ENCODE measurements around the gene LHX5. TPM values are rescaled to one million over a fixed set of nuclear protein-coding genes. Genes with fewer than 3 reads are reported as not detected.
A peak's percentile ranks its signal among the peaks of the same experiment; 100 is the strongest.

The LHX5 gene
- total RNA-seq, 1 donor from 2014 or later = not detected

- H3K9me3 Mint-ChIP-seq (ENCODE audit: unreplicated experiment) = no peaks in the 10 kb centered on the region
- no peak overlapping the region for H3K27ac Mint-ChIP-seq (ENCODE audit: unreplicated experiment)
- peaks cover 49% of the 10 kb centered on the region for H3K27me3 Mint-ChIP-seq (ENCODE audit: unreplicated experiment)
- no peak for DNase-seq (ENCODE audit: low spot score)
- H3K4me1 Mint-ChIP-seq (ENCODE audit: unreplicated experiment) = peaks cover 6% of the 10 kb centered on the region
- H3K36me3 Mint-ChIP-seq (ENCODE audit: low read depth, unreplicated experiment) = no peaks in the 10 kb centered on the region
- TF ChIP-seq CTCF (IDR thresholded peaks at IDR 0.05; ENCODE audit: unreplicated experiment) = no peak
- H3K4me3 Mint-ChIP-seq (ENCODE audit: unreplicated experiment) = no peak overlapping the region
Observed at GRCh38 chr12:113472191-113473121, 785 bp upstream of the LHX5 start.

GRCh38 chr12:113470871-113471618 is 626 bp downstream of the LHX5 start:
- H3K27ac Mint-ChIP-seq (ENCODE audit: unreplicated experiment) = no peak overlapping the region
- H3K36me3 Mint-ChIP-seq (ENCODE audit: low read depth, unreplicated experiment) = no peaks in the 10 kb centered on the region
- peaks cover 12% of the 10 kb centered on the region for H3K4me1 Mint-ChIP-seq (ENCODE audit: unreplicated experiment)
- H3K27me3 Mint-ChIP-seq (ENCODE audit: unreplicated experiment) = peaks cover 53% of the 10 kb centered on the region
- peak; percentile 24 for DNase-seq (ENCODE audit: low spot score)
- no peak for TF ChIP-seq CTCF (IDR thresholded peaks at IDR 0.05; ENCODE audit: unreplicated experiment)
- H3K9me3 Mint-ChIP-seq (ENCODE audit: unreplicated experiment) = no peaks in the 10 kb centered on the region
- H3K4me3 Mint-ChIP-seq (ENCODE audit: unreplicated experiment) = no peak overlapping the region

- no peak overlapping the region for H3K27ac Mint-ChIP-seq (ENCODE audit: unreplicated experiment)
- peaks cover 49% of the 10 kb centered on the region for H3K27me3 Mint-ChIP-seq (ENCODE audit: unreplicated experiment)
- peaks cover 13% of the 10 kb centered on the region for H3K4me1 Mint-ChIP-seq (ENCODE audit: unreplicated experiment)
- H3K9me3 Mint-ChIP-seq (ENCODE audit: unreplicated experiment) = no peaks in the 10 kb centered on the region
- H3K4me3 Mint-ChIP-seq (ENCODE audit: unreplicated experiment) = no peak overlapping the region
- H3K36me3 Mint-ChIP-seq (ENCODE audit: low read depth, unreplicated experiment) = no peaks in the 10 kb centered on the region
- no peak for TF ChIP-seq CTCF (IDR thresholded peaks at IDR 0.05; ENCODE audit: unreplicated experiment)
- DNase-seq (ENCODE audit: low spot score) = no peak
Observed at GRCh38 chr12:113469949-113470743, 1.5 kb downstream of the LHX5 start.

DNA sequence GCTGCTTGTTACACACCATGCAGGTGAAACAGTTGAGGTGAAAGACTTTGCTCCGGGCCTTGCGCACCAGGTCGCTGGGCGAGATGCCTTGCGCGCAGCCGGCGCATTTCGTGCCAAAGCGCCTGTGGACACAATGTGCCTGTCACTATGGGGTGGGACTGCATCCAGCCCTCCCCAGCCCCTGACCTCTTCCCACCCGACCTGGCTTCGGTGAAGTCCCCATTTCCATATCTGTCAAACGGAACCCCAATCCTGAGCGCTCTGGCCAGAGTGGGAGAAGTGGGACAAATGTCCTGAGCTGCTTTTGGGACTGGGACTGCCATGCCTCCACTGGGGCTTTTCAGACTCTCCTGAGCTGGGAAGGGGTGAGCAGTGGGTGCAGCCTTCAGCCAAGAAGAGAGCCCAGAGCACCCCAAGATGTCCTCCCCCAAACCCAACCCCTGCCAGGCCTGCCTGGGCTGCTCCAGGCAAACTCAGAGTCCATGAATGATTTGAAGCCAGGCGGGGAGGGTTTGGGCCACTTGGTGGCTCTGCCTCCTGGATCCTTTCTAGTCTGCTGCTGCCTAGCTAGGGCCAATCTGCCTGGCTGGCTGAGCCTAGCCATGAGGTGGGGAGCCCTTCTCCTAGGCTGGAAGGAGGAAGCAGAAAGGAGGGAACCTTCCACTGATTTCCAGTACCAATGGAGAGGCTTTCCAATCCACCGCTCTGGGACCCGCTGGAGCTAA is 2.3 kb downstream of the LHX5 start:
- no peak overlapping the region for H3K27ac Mint-ChIP-seq (ENCODE audit: unreplicated experiment)
- no peak for TF ChIP-seq CTCF (IDR thresholded peaks at IDR 0.05; ENCODE audit: unreplicated experiment)
- DNase-seq (ENCODE audit: low spot score) = no peak
- H3K4me1 Mint-ChIP-seq (ENCODE audit: unreplicated experiment) = peaks cover 13% of the 10 kb centered on the region
- no peak overlapping the region for H3K4me3 Mint-ChIP-seq (ENCODE audit: unreplicated experiment)
- H3K9me3 Mint-ChIP-seq (ENCODE audit: unreplicated experiment) = no peaks in the 10 kb centered on the region
- H3K27me3 Mint-ChIP-seq (ENCODE audit: unreplicated experiment) = peaks cover 48% of the 10 kb centered on the region
- H3K36me3 Mint-ChIP-seq (ENCODE audit: low read depth, unreplicated experiment) = no peaks in the 10 kb centered on the region

All from endothelial cell (in vitro differentiated cells).